Stimulated activated naive CD4-positive, alpha-beta T cell (primary cell): ENCODE data around the gene TNNT2.

ENCODE experiments used
- DNase-seq, 6 experiments: peaks; one replicate each; lab custom pipeline; 2025; lab: John Stamatoyannopoulos, UW

The TNNT2 gene

GRCh38 chr1:201316556-201316955 lies 60.9 kb downstream of the TNNT2 start:
- no peak for DNase-seq

DNA sequence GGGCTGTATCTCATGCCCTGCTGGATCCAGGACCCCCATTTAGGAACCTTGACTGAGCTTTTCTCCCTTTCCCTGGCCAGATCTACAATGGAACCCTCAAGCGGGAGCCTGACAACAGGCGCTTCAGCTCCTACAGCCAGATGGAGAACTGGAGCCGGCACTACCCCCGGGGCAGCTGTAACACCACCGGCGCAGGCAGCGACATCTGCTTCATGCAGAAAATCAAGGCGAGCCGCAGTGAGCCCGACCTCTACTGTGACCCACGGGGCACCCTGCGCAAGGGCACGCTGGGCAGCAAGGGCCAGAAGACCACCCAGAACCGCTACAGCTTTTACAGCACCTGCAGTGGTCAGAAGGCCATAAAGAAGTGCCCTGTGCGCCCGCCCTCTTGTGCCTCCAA lies 64.4 kb downstream of the TNNT2 start:
- DNase-seq: no peak

GRCh38 chr1:201312298-201312697 lies 65.2 kb downstream of the TNNT2 start:
- DNase-seq: no peak

DNA sequence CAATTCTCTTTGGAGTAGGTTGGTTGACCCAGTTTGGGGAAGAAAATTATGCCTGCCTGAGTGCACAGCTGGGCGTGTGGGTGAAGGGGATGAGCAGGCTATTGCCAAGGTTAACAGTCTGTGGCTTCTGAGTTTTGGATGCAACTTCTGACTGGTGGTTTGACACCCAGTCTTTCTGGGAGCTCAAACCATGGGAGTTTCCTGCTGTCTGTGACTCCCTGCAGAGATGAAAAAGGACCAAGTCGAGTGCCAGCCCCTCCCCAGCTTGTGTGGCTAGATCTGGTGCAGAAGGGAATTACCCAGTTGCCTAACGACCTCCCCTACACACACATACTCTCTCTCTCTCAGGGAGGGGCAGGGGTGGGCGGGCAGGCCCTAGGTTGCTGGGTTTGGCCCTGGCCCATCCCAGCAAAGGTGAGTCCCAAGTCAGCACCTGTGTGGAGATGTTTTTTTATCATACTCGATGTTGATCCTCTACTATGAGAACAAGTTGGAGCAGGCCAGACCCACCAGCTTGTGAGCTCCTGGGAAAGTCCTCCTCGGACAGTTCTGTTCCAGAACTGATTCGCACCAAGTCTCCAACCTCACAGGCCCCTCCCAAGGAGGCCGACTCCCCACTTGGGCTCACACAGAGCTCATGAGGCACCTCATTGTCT lies 66.0 kb downstream of the TNNT2 start:
- no peak for DNase-seq

DNA sequence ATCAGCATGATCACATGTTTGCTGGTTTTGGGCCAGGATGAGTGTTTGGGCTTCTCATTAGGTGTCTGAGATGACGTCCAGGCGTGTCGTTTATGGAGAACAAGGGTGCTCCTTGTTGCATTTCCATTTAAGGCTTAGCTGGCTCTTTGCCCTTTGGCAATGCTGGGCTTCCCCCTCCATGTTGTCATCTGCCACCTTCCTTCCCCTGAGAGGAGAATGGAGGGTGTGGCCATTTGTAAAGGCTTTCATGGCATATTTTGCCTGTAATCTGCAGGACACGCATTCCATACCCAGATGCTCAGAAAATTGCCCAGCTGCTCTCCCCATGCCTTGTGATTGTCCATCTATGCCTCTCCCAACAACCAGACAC lies 66.5 kb downstream of the TNNT2 start:
- no peak for DNase-seq

DNA sequence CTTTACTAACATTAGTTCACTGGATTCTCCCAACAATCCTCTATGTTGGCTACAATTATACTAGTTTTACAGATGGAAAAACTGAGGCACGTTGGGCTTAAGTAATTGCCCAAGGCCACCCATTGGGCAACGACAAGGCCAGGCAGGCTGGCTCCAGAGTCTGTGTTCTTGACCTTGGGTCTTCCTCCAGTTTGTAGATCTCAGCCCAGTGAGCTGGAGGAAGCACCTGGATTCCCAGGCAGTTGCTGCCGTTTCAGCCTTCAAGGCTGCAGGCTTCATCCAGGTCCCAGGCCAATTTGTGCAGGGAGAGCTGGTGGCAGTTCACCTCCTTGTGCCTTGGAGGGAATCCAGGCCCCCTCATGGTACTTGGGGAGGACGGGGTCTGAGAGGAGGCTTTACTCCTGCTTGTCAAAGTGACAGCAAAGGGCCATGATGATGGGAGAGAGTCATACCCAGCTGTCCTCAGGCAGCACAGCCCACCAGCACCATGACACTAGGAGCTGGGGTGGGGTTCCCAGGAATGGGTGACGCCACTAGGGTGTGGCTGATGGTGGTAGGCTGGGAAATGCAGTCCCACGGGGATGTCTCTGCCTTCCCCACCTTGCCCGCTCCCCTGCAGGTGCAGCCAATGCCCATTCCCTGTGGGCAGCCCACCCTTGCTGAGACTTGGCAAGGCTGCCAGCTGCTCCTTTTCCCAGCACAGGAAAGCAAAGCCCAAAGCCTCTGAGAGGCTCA lies 67.1 kb downstream of the TNNT2 start:
- no peak for DNase-seq

- DNase-seq: no peak
Observed at GRCh38 chr1:201309416-201309815, 68.1 kb downstream of the TNNT2 start.
